ENCODE data around the gene TRIM46.

GRCh38 chr1:155177192-155177917, 3.7 kb downstream of the TRIM46 start:
- TF ChIP-seq CTCF (conservative IDR thresholded peaks at IDR 0.05; ENCODE audit: low read depth in 2 of 2) (no peak), POLR2AphosphoS5 (IDR thresholded peaks at IDR 0.05; ENCODE audit: low read depth) (no peak), CREB1 (CRISPR knock-in tag; IDR thresholded peaks at IDR 0.05; ENCODE audit: low read depth) (no peak), EZH2 (IDR thresholded peaks at IDR 0.05; ENCODE audit: low read depth, unreplicated experiment) (no peak), NANOG (IDR thresholded peaks at IDR 0.05; ENCODE audit: borderline replicate concordance) (no peak)
- TF ChIP-seq, protein P1, sequence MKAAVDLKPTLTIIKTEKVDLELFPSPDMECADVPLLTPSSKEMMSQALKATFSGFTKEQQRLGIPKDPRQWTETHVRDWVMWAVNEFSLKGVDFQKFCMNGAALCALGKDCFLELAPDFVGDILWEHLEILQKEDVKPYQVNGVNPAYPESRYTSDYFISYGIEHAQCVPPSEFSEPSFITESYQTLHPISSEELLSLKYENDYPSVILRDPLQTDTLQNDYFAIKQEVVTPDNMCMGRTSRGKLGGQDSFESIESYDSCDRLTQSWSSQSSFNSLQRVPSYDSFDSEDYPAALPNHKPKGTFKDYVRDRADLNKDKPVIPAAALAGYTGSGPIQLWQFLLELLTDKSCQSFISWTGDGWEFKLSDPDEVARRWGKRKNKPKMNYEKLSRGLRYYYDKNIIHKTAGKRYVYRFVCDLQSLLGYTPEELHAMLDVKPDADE (IDR thresholded peaks at IDR 0.05) = no peak

All from GM23338 (cell line).